ENCODE results near the gene MPHOSPH9. TPM values are rescaled to one million over a fixed set of nuclear protein-coding genes. Genes with fewer than 3 reads are reported as not detected.

MPHOSPH9 gene
- total RNA-seq, 1 donor from 2014 or later = 33.9 TPM

DNA sequence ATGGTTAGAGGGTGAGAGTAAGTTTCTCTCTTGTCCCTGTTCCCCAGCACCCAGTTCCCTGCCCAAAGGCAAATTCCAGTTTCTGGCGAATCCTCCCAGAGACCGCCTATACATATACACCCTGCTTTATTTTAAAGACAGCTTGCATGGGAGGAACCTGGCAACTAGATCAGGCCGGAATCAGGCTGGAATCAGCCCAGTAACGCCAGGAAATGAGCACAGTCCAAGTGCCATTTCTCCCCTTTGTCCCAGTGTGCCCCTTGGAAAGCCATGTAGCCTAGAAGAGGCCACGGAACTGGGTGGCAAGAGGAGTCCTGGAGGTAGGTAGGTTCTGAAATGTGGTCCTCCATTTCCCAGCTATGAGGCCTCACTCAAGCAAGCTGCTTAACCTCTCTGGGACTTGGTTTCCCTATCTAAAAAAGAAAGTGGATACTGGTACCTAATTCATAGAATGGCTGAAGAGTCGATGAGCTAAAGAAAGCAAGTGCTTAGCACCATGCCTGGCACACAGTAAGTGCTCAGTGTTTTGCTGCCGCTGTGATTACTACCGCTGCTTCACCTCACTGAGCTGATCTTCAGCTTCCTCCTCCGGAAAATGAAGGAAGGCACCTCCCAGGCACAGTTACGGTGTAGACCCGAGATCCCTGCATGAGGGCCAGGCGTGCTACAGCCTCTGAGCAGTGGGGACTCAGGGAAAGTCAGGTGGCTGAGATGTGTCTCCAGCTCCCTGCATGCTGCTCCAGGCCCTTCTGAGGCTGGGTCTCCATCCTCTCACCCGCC lies 118.4 kb downstream of the MPHOSPH9 start:
- H3K36me3 Mint-ChIP-seq (ENCODE audit: unreplicated experiment) = no peaks in the 10 kb centered on the region
- peak overlapping the region; percentile 85 for H3K27ac Mint-ChIP-seq (ENCODE audit: unreplicated experiment)

DNA sequence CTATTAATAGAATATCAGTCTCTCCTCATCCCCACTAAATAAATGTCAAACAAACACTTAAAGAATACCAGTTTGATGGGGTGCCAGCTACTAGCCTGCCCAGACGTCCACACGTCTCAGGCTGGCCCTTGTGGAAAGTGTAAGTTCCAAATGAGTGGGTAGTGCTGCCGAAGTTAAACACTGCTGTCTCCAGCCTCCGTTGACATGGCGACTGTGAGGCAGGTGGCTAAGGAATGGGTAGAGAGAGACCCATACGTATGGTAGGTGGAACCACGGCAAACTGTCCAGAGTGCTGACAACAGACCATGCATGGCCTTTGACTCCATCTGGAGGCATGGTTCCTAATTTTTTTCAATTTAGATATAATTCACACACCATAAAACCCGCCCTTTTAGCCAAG lies 119.9 kb downstream of the MPHOSPH9 start:
- H3K27ac Mint-ChIP-seq (ENCODE audit: unreplicated experiment) = peak overlapping the region; percentile 84

More for the DNA sequence above, 118.4 kb downstream of the MPHOSPH9 start:
- H3K4me3 Mint-ChIP-seq (ENCODE audit: unreplicated experiment) = no peak overlapping the region
- TF ChIP-seq, protein P1, sequence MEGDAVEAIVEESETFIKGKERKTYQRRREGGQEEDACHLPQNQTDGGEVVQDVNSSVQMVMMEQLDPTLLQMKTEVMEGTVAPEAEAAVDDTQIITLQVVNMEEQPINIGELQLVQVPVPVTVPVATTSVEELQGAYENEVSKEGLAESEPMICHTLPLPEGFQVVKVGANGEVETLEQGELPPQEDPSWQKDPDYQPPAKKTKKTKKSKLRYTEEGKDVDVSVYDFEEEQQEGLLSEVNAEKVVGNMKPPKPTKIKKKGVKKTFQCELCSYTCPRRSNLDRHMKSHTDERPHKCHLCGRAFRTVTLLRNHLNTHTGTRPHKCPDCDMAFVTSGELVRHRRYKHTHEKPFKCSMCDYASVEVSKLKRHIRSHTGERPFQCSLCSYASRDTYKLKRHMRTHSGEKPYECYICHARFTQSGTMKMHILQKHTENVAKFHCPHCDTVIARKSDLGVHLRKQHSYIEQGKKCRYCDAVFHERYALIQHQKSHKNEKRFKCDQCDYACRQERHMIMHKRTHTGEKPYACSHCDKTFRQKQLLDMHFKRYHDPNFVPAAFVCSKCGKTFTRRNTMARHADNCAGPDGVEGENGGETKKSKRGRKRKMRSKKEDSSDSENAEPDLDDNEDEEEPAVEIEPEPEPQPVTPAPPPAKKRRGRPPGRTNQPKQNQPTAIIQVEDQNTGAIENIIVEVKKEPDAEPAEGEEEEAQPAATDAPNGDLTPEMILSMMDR (IDR thresholded peaks at IDR 0.05) = no peak
- DNase-seq (ENCODE audit: extremely low spot score, unreplicated experiment) = no peak
- no peaks in the 10 kb centered on the region for H3K27me3 Mint-ChIP-seq (ENCODE audit: unreplicated experiment)
- H3K4me1 Mint-ChIP-seq (ENCODE audit: unreplicated experiment) = peaks cover 50% of the 10 kb centered on the region
- no peaks in the 10 kb centered on the region for H3K9me3 Mint-ChIP-seq (ENCODE audit: unreplicated experiment)

DNA sequence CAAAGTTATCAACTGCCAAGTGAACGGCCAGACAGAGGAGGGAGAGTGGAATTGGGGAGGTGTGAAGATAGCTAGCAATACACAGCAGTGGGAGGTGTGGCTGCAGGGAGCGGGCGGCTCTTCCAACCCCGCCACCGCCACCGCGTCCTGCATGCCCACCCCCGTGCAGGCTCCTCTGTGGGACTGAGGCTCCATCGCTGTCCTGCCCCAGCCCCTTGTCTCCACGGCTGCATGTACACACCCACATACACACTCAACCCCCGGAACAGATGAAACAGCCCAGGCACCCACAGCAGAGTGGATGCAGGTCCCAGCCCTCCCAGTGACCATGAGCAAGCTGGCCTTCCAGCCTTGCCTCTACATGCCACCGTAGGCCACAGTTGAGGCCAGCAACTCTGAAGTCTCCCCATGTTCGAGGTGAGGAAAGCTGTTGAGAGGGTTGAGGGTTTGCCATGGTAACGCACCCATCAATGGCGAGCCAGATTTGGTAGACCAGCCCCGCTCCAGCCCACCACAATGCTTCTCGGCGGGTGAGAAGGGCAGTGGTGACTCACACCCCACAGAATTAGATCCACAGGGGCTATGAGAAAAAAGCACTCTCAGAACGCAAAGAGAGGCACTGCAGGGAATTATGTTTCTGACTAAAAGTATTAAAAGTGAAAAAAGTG lies 121.3 kb downstream of the MPHOSPH9 start:
- no peaks in the 10 kb centered on the region for H3K9me3 Mint-ChIP-seq (ENCODE audit: unreplicated experiment)
- H3K4me1 Mint-ChIP-seq (ENCODE audit: unreplicated experiment) = peaks cover 64% of the 10 kb centered on the region
- H3K27ac Mint-ChIP-seq (ENCODE audit: unreplicated experiment) = peak overlapping the region; percentile 84
- H3K27me3 Mint-ChIP-seq (ENCODE audit: unreplicated experiment) = no peaks in the 10 kb centered on the region
- DNase-seq (ENCODE audit: extremely low spot score, unreplicated experiment) = no peak
- TF ChIP-seq, protein P1 (IDR thresholded peaks at IDR 0.05) = no peak
- H3K4me3 Mint-ChIP-seq (ENCODE audit: unreplicated experiment) = no peak overlapping the region
- peaks cover 3% of the 10 kb centered on the region for H3K36me3 Mint-ChIP-seq (ENCODE audit: unreplicated experiment)

More for the DNA sequence above, 119.9 kb downstream of the MPHOSPH9 start:
- Mint-ChIP-seq H3K4me3 (ENCODE audit: unreplicated experiment) (no peak overlapping the region), H3K9me3 (ENCODE audit: unreplicated experiment) (no peaks in the 10 kb centered on the region), H3K36me3 (ENCODE audit: unreplicated experiment) (peaks cover 2% of the 10 kb centered on the region), H3K4me1 (ENCODE audit: unreplicated experiment) (peaks cover 50% of the 10 kb centered on the region), H3K27me3 (ENCODE audit: unreplicated experiment) (no peaks in the 10 kb centered on the region)
- TF ChIP-seq, protein P1 (IDR thresholded peaks at IDR 0.05) = no peak
- DNase-seq (ENCODE audit: extremely low spot score, unreplicated experiment) = no peak

DNA sequence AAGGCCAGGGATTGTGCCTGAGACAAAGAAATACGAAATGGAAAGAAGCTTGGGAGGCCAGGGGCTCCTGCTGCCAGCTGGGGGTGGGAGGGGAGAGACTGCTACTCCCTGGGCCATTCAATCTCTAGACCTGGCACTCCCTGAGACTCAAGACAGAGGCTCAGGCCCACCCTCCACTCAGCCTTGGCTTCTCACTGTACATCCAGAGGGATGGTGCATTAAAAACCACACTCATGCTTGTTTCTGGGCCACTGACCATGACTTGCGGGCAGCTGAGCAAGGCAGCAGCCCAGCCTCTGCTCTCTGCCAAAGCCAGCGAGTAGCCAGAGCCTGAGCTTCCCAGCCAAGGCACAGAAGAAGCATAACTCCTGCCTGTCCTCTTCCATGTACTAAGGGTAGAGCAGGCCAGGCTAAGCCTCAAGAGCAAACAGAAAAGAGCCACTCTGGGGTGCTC lies 123.6 kb downstream of the MPHOSPH9 start:
- no peak for DNase-seq (ENCODE audit: extremely low spot score, unreplicated experiment)
- Mint-ChIP-seq H3K27ac (ENCODE audit: unreplicated experiment) (no peak overlapping the region), H3K27me3 (ENCODE audit: unreplicated experiment) (no peaks in the 10 kb centered on the region), H3K4me3 (ENCODE audit: unreplicated experiment) (no peak overlapping the region), H3K4me1 (ENCODE audit: unreplicated experiment) (peaks cover 63% of the 10 kb centered on the region), H3K9me3 (ENCODE audit: unreplicated experiment) (no peaks in the 10 kb centered on the region), H3K36me3 (ENCODE audit: unreplicated experiment) (peaks cover 3% of the 10 kb centered on the region)
- TF ChIP-seq, protein P1 (IDR thresholded peaks at IDR 0.05) = no peak

DNA sequence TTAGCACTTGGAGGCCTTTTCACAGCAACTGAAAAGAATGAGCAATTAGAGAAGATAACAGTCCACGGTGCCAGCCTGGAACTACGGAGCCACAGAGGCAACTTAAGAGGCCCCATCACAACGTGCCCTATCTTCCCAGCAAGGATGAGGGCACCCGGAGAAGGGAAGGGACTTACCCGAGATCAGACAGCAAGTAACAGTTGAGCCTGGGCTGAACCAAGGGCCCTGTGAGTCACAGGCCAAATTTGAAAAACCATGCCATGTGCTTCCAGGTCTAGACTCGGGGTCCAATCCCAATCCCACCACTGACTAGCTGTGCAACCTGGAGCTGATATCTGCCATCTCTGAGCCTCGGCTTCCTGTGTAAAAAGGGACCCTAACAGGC lies 124.3 kb downstream of the MPHOSPH9 start:
- TF ChIP-seq, protein P1 (IDR thresholded peaks at IDR 0.05) = no peak
- no peaks in the 10 kb centered on the region for H3K9me3 Mint-ChIP-seq (ENCODE audit: unreplicated experiment)
- peaks cover 57% of the 10 kb centered on the region for H3K4me1 Mint-ChIP-seq (ENCODE audit: unreplicated experiment)

More for the DNA sequence above, 124.3 kb downstream of the MPHOSPH9 start:
- no peak overlapping the region for H3K27ac Mint-ChIP-seq (ENCODE audit: unreplicated experiment)
- H3K27me3 Mint-ChIP-seq (ENCODE audit: unreplicated experiment) = no peaks in the 10 kb centered on the region
- H3K36me3 Mint-ChIP-seq (ENCODE audit: unreplicated experiment) = peaks cover 3% of the 10 kb centered on the region
- DNase-seq (ENCODE audit: extremely low spot score, unreplicated experiment) = no peak
- no peak overlapping the region for H3K4me3 Mint-ChIP-seq (ENCODE audit: unreplicated experiment)
